ENCODE data around the gene TPK1.
"Not testable (repeated sequence)": the region's sequence is repeated elsewhere in the genome, so short reads cannot be mapped to it uniquely, and the experiment has no call there.

TPK1 gene

DNA sequence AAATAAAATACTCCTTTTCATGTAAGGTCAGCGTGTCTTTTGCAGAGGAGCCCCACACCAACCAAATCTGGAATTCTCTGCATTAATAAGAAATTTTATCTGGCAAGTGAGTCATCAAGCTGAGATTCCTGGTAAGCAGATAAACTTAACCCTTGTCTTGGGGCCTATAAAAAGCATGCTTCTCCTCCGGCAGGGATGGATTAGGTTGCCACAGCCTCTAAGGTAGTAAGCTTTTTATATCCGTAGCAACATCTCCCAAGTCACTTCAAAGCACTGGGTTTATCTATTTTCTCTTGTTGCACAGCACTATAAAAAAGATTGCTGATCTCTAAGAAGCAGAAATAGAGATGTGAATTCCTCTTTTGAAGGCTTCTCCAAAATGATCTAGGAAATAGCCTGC is 229.6 kb downstream of the TPK1 start:
- DNase-seq, result no peak

- no peak for DNase-seq
These were observed 238.9 kb downstream of the TPK1 start for GRCh38 chr7:144596953-144597352.

GRCh38 chr7:144594580-144594979 is 241.3 kb downstream of the TPK1 start:
- no peak for DNase-seq

- no peak for DNase-seq
These were observed 247.2 kb downstream of the TPK1 start for GRCh38 chr7:144588559-144589051.

- no peak for DNase-seq
These were observed 248.2 kb downstream of the TPK1 start for GRCh38 chr7:144587701-144588100.

- no peak for DNase-seq
These were observed 251.1 kb downstream of the TPK1 start for GRCh38 chr7:144584726-144585125.

- DNase-seq, result no peak
These were observed 256.2 kb downstream of the TPK1 start for GRCh38 chr7:144579687-144580086.

- no peak for DNase-seq
These were observed 260.4 kb downstream of the TPK1 start for GRCh38 chr7:144575456-144575855.

- not testable (repeated sequence) for DNase-seq
These were observed 261.1 kb downstream of the TPK1 start for GRCh38 chr7:144574753-144575152.

- DNase-seq, result no peak
These were observed 267.6 kb downstream of the TPK1 start for GRCh38 chr7:144568233-144568632.

- DNase-seq, result no peak
These were observed 270.3 kb downstream of the TPK1 start for GRCh38 chr7:144565586-144565985.

GRCh38 chr7:144549861-144550260 is 286.0 kb downstream of the TPK1 start:
- no peak for DNase-seq

- DNase-seq, result no peak
These were observed 287.3 kb downstream of the TPK1 start for GRCh38 chr7:144548556-144548955.

DNA sequence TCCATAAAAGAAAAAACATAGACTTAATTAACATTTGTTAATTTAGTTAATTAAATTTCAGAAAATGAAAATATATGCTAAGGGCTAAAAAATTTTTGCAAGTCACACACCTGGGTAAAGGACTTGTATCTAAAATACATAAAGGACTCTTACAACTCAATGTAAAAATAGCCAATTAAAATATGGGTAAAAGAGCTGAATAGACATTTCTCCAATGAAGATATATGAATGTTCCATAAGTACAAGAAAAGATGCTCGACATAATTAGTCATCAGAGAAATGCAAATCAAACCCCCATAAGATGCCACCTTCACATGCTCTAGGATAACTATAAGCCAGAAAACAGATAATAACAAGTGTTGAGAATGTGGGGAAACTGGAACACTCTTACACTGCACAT is 288.0 kb downstream of the TPK1 start:
- DNase-seq, result no peak

DNA sequence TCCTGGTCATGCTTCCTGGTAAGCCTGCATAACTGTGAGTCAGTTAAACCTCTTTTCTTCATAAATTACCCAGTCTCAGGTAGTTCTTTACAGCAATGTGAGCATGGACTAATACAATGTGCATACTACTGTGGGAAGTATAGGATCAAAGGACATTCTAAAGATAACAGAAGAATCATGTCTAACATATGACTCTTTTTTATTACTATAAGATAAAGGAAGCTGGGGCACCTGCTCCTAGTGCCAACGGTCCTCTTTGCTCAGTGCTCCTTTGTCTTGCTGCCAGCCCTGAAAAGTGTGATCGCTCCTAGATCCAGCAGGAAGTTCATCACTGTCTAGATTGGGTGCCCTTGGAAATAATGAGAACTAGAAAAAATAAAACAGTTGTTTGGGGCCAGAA is 289.1 kb downstream of the TPK1 start:
- DNase-seq, result no peak

DNA sequence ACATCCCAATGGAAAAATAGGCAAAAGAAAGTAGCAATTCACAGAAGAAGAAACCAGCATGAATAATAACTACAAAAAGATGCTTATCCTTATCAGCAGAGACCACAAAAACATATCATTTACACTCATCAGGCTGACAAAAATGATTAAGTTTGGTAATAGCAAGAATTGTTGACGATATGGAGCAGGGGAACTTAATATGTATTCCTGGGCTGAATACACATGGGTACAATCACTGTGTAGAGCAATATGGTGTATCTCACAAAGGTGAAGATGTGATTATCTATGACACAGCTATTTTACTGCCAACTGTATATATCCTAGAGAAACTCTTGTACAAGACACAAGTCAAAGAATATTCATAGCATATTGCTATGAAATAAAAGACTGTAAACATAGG is 290.5 kb downstream of the TPK1 start:
- no peak for DNase-seq

DNA sequence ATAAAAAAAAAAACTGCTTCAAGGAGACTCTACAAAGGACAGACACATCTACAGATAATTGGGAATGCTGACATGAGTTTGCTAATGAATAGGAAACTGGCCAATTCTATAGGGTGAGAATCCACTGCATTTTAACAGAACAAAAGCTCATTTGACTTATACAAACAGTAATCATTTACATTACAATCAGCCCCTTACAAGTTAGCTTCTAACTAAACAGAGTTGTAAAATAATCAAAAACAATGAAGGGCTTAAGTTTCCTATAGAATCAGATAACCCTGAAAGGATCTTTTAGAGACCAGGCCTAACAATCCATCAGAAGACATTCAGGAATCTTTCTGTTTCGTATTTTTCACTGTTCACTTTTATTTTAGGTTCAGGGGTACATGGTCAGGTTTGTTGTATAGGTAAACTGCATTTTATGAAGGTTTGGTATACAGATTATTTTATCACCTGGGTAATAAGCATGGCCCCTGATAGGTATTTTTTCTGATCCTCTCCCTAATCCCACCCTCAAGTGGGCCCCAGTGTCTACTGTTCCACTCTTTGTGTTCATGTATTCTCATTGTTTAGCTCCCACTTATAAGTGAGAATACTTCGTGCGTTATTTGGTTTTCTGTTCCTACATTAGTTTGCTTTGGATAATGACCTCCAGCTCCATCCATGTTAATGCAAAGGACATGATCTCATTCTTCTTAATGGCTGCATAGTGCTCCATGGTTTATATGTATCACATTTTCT is 301.0 kb downstream of the TPK1 start:
- no peak for DNase-seq

DNA sequence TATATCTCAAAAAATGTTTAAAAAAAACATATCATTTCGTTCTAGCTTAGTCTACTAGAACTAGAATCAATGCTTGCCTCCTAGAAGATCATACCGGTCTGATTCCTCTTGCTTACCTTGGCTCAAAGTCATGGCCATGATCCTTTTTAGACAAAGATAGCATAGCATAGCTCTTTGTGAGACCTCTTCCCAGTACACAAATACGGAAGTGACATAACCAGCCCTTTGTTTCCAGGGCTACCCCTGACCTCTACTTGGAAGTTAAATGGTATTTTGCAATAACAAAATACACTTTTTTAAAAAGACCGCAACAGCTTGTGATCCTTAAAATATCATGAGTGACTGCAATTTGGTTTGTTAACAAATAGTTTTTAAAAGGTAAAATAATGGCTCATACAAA is 301.7 kb downstream of the TPK1 start:
- DNase-seq, result no peak

GRCh38 chr7:144531181-144531580 is 304.7 kb downstream of the TPK1 start:
- no peak for DNase-seq

DNA sequence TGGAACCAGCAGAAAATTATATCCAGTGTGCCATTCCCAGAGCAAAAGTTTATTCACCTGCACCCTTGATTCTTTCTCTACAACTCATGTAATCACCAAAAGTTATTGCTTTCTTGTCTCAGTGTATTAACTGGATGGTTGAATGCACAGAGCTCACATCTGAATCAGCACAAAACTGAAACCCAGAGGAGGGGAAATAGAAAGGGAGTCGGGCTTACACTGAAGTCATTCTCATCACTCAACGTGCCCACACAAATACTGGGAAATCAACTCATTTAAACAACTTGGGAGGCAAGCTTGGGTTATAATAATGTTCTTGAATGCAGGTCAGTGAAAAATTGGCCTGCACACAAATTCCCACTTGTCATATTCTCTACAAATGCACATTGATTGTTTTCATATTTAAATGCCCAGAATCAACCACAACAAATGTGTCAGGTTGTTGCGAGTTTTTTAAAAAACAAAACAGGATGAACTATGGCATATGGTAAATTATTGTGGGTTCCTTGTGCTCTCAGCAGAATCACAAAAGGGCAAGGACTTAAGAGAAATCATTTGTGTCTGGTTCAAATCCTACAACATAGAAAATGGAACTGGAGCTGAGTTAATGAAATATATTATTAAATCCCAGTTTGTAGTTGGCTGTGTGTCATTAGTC is 306.5 kb downstream of the TPK1 start:
- no peak for DNase-seq

DNA sequence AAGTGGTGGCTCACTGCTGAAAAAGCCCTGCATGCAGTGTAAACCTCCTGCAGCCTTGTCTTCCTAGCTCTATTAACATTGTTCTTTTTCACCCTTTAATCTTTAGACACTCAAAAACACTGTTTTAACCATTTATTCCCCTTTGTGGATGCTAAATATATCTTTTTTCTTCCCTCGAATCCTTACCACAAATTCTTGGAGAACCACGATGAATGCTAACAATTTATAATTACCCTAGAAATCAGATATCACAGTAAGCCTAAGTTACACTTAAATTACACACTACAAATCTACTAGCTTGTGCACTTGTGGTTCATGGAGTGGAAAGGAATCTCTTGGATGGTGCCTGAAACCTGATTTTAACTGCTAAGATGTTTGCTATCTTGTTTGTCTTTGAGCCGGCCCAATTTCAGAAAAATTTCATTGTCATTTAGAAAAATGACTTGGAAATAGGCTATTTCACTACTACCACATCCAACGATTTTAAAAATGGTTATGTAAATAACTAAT is 307.3 kb downstream of the TPK1 start:
- DNase-seq, result no peak

GRCh38 chr7:144527051-144527471 is 308.8 kb downstream of the TPK1 start:
- DNase-seq, result no peak

DNA sequence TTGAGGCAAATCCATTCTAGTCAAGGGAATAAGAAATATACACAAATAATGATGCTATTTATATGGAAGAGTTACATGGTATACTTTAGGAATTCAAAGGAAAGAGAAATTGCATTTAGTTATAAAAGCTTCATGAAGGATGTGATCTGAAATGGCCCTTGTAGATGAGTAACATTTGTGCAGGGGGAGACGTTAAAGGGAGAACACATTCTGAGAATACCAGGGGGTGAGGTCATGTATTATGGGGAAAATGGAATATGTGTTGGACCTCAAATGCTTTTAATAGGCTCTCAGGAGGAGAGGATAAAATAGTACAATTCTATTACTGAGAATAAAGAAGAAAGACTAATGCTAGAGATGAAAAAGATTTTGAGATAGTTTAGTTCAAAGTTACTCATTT is 309.9 kb downstream of the TPK1 start:
- no peak for DNase-seq

GRCh38 chr7:144524271-144524670 is 311.6 kb downstream of the TPK1 start:
- DNase-seq, result no peak

Measured in EL (cell line).